K562 (cell line): ENCODE results near the gene ATP13A2. TPM values are rescaled to one million over a fixed set of nuclear protein-coding genes. Genes with fewer than 3 reads are reported as not detected.

Experiments
- ATAC-seq: fragments of 200-7000 bp; cut with Tn5 transposase; 3 replicates; pipeline ENCODE4 v1.9.1; 2020; ENCODE audit warnings: moderate library complexity
- BruUV-seq: library from RNA; stranded (reverse); fragments of 400-500 nt; replicated peaks from 2 replicates; lab custom pipeline; 2021; lab: Mats Ljungman, UMichigan
- CTCF ChIA-PET: fragments of 300-600 bp; formaldehyde crosslinking; extraction: SDS; loops from one replicate; lab custom pipeline; 2021; ENCODE audit warnings: low intra/inter-chr PET ratio; lab: Yijun Ruan, JAX
- POLR2A ChIA-PET: fragments of 300-600, 350-650 bp; sonication (Branson Sonifier 250); formaldehyde crosslinking; extraction: SDS; loops from one replicate; lab custom pipeline; 2021; ENCODE audit warnings: antibody characterized with exemption, inconsistent platforms; lab: Yijun Ruan, JAX
- DNase-seq, 4 experiments: peaks; one replicate each; pipeline versions ENCODE4 v3.0.0 to v3.0.0-alpha.2; 2011 to 2018; ENCODE audit warnings: low spot score in 3 of 4, mixed read lengths in 3 of 4; ENCODE audit errors: extremely low read depth in 1 of 4
- FAIRE-seq: peaks from 2 replicates; lab custom pipeline; 2011; peaks lifted over from hg19 to GRCh38; lab: Jason Lieb, UNC
- H2AFZ ChIP-seq: 2 replicates; pipeline ENCODE4 v1.6.0; 2011; ENCODE audit warnings: low read depth, low read length, control low read depth, inconsistent platforms
- H3K27ac ChIP-seq: fragments of 200-600 bp; 3 replicates; pipeline ENCODE4 v1.8.0; 2011; ENCODE audit warnings: low read depth, mild to moderate bottlenecking, control low read depth, inconsistent platforms, low read length, moderate library complexity, mixed read lengths; ENCODE audit errors: extremely low read depth
- H3K27me3 ChIP-seq, 2 experiments: fragments of 300-600 bp in 1 of 2; 2 replicates in 1 of 2; 3 replicates in 1 of 2; pipeline versions ENCODE4 v1.6.0 to v1.8.0; 2011; ENCODE audit warnings: inconsistent platforms in 2 of 2, low read length in 2 of 2, mild to moderate bottlenecking in 1 of 2, mixed read lengths in 1 of 2, moderate library complexity in 1 of 2; ENCODE audit not compliant: control insufficient read depth in 2 of 2, insufficient read depth in 2 of 2
- H3K36me3 ChIP-seq: fragments of 300-600 bp; 3 replicates; pipeline ENCODE4 v1.8.0; 2011; ENCODE audit warnings: mild to moderate bottlenecking, low read length, inconsistent platforms; ENCODE audit not compliant: control insufficient read depth, insufficient read depth
- H3K4me1 ChIP-seq, 2 experiments: fragments of 200-600 bp in 1 of 2; replicated peaks in 1 of 2; 2 replicates in 1 of 2; 3 replicates in 1 of 2; pipeline versions ENCODE4 v1.5.1 to v1.8.0; 2011; ENCODE audit warnings: inconsistent platforms in 2 of 2, low read length in 2 of 2, mild to moderate bottlenecking in 1 of 2, mixed read lengths in 1 of 2, moderate library complexity in 1 of 2; ENCODE audit not compliant: control insufficient read depth in 2 of 2, insufficient read depth in 2 of 2
- H3K4me2 ChIP-seq: 2 replicates; pipeline ENCODE4 v1.6.1; 2011; ENCODE audit warnings: low read length, control low read depth, inconsistent platforms, mixed read lengths; ENCODE audit not compliant: insufficient read depth
- H3K4me3 ChIP-seq: fragments of 200-600 bp; sonication (generic), shearing (Covaris generic); 2 replicates; pipeline ENCODE4 v1.5.1; 2016; ENCODE audit warnings: control low read depth, inconsistent platforms
- H3K79me2 ChIP-seq: fragments of 200-600 bp; 3 replicates; pipeline ENCODE4 v1.8.0; 2011; ENCODE audit warnings: low read length, inconsistent platforms; ENCODE audit not compliant: control insufficient read depth, insufficient read depth
- H3K9ac ChIP-seq, 2 experiments: 2 replicates each; pipeline versions ENCODE4 v1.6.0 to v1.6.1; 2011; ENCODE audit warnings: low read depth in 2 of 2, low read length in 2 of 2, control low read depth in 1 of 2, inconsistent platforms in 1 of 2, mild to moderate bottlenecking in 1 of 2, mixed read lengths in 1 of 2; ENCODE audit not compliant: insufficient read depth in 1 of 2
- H3K9me1 ChIP-seq: one replicate; pipeline ENCODE4 v1.6.0; 2011; ENCODE audit warnings: inconsistent platforms, mild to moderate bottlenecking, low read length, moderate library complexity; ENCODE audit not compliant: control insufficient read depth, insufficient read depth
- H3K9me3 ChIP-seq: replicated peaks from 2 replicates; pipeline ENCODE4 v1.5.1; 2011; ENCODE audit warnings: low read depth, low read length, inconsistent platforms; ENCODE audit not compliant: control insufficient read depth, insufficient read depth
- H4K20me1 ChIP-seq: replicated peaks from 2 replicates; pipeline ENCODE4 v1.6.1; 2011; ENCODE audit warnings: low read length, inconsistent platforms, mixed read lengths; ENCODE audit not compliant: control insufficient read depth, insufficient read depth
- EP400 ChIP-seq: fragments of 450-650 bp; IDR thresholded peaks from 2 replicates; pipeline ENCODE4 v1.6.1; 2017; ENCODE audit warnings: antibody characterized with exemption, mild to moderate bottlenecking, moderate library complexity
- HBP1 ChIP-seq: fragments of 450-650 bp; formaldehyde crosslinking; IDR thresholded peaks from 2 replicates; pipeline ENCODE4 v1.4.0; 2022; ENCODE audit warnings: missing genetic modification characterization
- KDM4B ChIP-seq, 2 experiments: fragments of 450-650 bp in 1 of 2; sonication (generic) in 1 of 2; IDR thresholded peaks; 2 replicates each; pipeline ENCODE4 v1.6.1; 2016 to 2017; ENCODE audit warnings: borderline replicate concordance in 2 of 2, antibody characterized with exemption in 1 of 2, low read depth in 1 of 2, mild to moderate bottlenecking in 1 of 2
- MLLT1 ChIP-seq, 2 experiments: fragments of 450-650 bp; IDR thresholded peaks; 2 replicates each; pipeline ENCODE4 v1.6.1; 2016
- PKNOX1 ChIP-seq: fragments of 450-650 bp; IDR thresholded peaks from 2 replicates; pipeline ENCODE4 v1.6.1; 2016
- TOE1 ChIP-seq, 2 experiments: fragments of 450-650 bp in 1 of 2; sonication (generic) in 1 of 2; formaldehyde crosslinking in 1 of 2; IDR thresholded peaks; 2 replicates each; pipeline versions ENCODE4 v1.7.1 to v1.8.0; 2016 to 2022; ENCODE audit warnings: borderline replicate concordance in 2 of 2, mild to moderate bottlenecking in 2 of 2, antibody characterized with exemption in 1 of 2, inconsistent platforms in 1 of 2, low read depth in 1 of 2, missing genetic modification reagents in 1 of 2, moderate library complexity in 1 of 2
- ZBTB5 ChIP-seq: fragments of 450-650 bp; IDR thresholded peaks from 2 replicates; pipeline ENCODE4 v1.6.1; 2017; ENCODE audit warnings: antibody characterized with exemption
- WGBS: fragments of 100-300 bp; shearing (Covaris generic); methylation state at CpG from one replicate; pipeline ENCODE4 v1.1.6; 2016; ENCODE audit warnings: low coverage, mixed read lengths; ENCODE audit not compliant: insufficient coverage; ENCODE audit errors: missing lambda C conversion rate; 5-methylcytosine and 5-hydroxymethylcytosine counted together
- in situ Hi-C: fragments of 300-500 bp; cut with MboI; formaldehyde crosslinking; loops from 4 replicates; pipeline ENCODE4 v1.15.0; 2018; ENCODE audit warnings: inconsistent platforms, mixed read lengths
- intact Hi-C: fragments of 100-400 bp; cut with micrococcal nuclease; formaldehyde crosslinking; loops from 2 replicates; pipeline ENCODE4 v1.14.2; 2022
- polyA plus RNA-seq, 8 experiments: library from polyadenylated mRNA; depleted of rRNA in 4 of 8; stranded (reverse) in 5 of 8; unstranded in 3 of 8; fragments of >200 nt; fragmentation: Nextera tagmentation in 2 of 8; fragmentation: Illumina TruSeq in 1 of 8; extraction: Ambion mirVana in 2 of 8; extraction: Trizol in 1 of 8; gene quantifications; 2 replicates each; pipeline versions ENCODE4 v1.2.1 to v1.2.3, GENCODE V29; 2011 to 2014; ENCODE audit warnings: inconsistent platforms in 1 of 8, missing spikeins in 1 of 8
- total RNA-seq, 7 experiments: library from RNA; depleted of rRNA in 6 of 7; stranded (reverse); fragments of >200 nt in 6 of 7; fragmentation: Illumina TruSeq in 2 of 7; extraction: Trizol in 2 of 7; gene quantifications; 2 replicates each; pipeline versions ENCODE4 v1.2.1 to v1.2.3, GENCODE V29; 2011 to 2021; ENCODE audit warnings: low replicate concordance in 1 of 7

The ATP13A2 gene
- total and polyA plus RNA-seq, 9 of the 15 experiments (the other 6 are each of a cell fraction or from before 2014, with no cell fraction given) = 0.36 to 56.3 (median 16.3) TPM

- FAIRE-seq (no peak), ATAC-seq (no peak), DNase-seq (peak in 3 of 4 experiments; percentile 24 to 37 (median 33))
- no peaks in the 10 kb centered on the region for H3K9me3 ChIP-seq
- no TSS peak for BruUV-seq
- H4K20me1 ChIP-seq = no peaks in the 10 kb centered on the region
- peak overlapping the region; percentile 85 to 95 for H3K9ac ChIP-seq
- peak overlapping the region; percentile 53 for H3K4me3 ChIP-seq
- peak overlapping the region; percentile 80 for H3K27ac ChIP-seq
- ChIA-PET POLR2A (interaction anchor here (0.6 to 1.6 kb wide), 3 partner anchors 127 to 187 kb away, joined by 3 to 4 read pairs (median 4); no protein-coding TSS in a partner anchor), CTCF (interaction anchor here (0.6 kb wide), 1 partner anchor 179 kb away, joined by 3 read pairs; no protein-coding TSS in a partner anchor)
- H2AFZ ChIP-seq = peak overlapping the region; percentile 89
- peaks cover 0 to 15% of the 10 kb centered on the region in 2 experiments; a peak in 3 of 5 replicates for H3K4me1 ChIP-seq
- peaks cover 34% of the 10 kb centered on the region for H3K36me3 ChIP-seq
- WGBS = under 1% methylated on average over 12 of the region's 12 CpGs
- intact Hi-C loops = loop anchor here (10.0 kb wide), 1 partner anchor 282 kb away; no protein-coding TSS in a partner anchor
- H3K79me2 ChIP-seq = peaks cover 50% of the 10 kb centered on the region
- no peaks in the 10 kb centered on the region for H3K9me1 ChIP-seq
- H3K4me2 ChIP-seq = peak overlapping the region; percentile 93
- H3K27me3 ChIP-seq = peaks cover 2 to 5% of the 10 kb centered on the region in 2 experiments; a peak in 3 of 5 replicates
- in situ Hi-C loops = loop anchor here (5.0 kb wide), 1 partner anchor 96 kb away; no protein-coding TSS in a partner anchor
- peak; percentile 13; the same call in 1 of the 2 replicates for TF ChIP-seq PKNOX1
- peak; percentile 40; the same call in 1 of the 2 replicates for TF ChIP-seq TOE1 (IDR thresholded peaks at IDR 0.05; ENCODE audit: borderline replicate concordance)
- no peak for TF ChIP-seq TOE1 (CRISPR knock-in tag; IDR thresholded peaks at IDR 0.05; ENCODE audit: borderline replicate concordance, low read depth)
- 0 out of 4 replicates have a peak, but pooled peaks of 1 of the 2 experiments have one; percentile 36 for TF ChIP-seq MLLT1 (IDR thresholded peaks at IDR 0.05)
- TF ChIP-seq HBP1 (CRISPR knock-in tag) = 0 out of 2 replicates have a peak, but pooled peaks have one; percentile 23
- peak; percentile 15; the same call in 1 of the 2 replicates for TF ChIP-seq EP400
- TF ChIP-seq KDM4B (IDR thresholded peaks at IDR 0.05; ENCODE audit: borderline replicate concordance in 2 of 2, low read depth in 1 of 2) = 0 out of 4 replicates have a peak, but pooled peaks of 1 of the 2 experiments have one; percentile 0
- no peak for TF ChIP-seq ZBTB5
Observed at GRCh38 chr1:17053086-17053684, 41.5 kb upstream of the ATP13A2 start.
